ENCODE measurements around the gene TRIO.

The TRIO gene

GRCh38 chr5:14250748-14251701 lies 107.9 kb downstream of the TRIO start:
- DNase-seq, result no peak

GRCh38 chr5:14251733-14252132 lies 108.6 kb downstream of the TRIO start:
- no peak for DNase-seq

GRCh38 chr5:14252793-14253192 lies 109.7 kb downstream of the TRIO start:
- DNase-seq, result no peak

GRCh38 chr5:14254686-14255085 lies 111.5 kb downstream of the TRIO start:
- DNase-seq, result no peak

GRCh38 chr5:14256026-14256690 lies 113.0 kb downstream of the TRIO start:
- DNase-seq, result no peak

GRCh38 chr5:14256756-14257393 lies 113.7 kb downstream of the TRIO start:
- no peak for DNase-seq

GRCh38 chr5:14257995-14258403 lies 114.9 kb downstream of the TRIO start:
- no peak for DNase-seq

GRCh38 chr5:14258840-14259239 lies 115.7 kb downstream of the TRIO start:
- no peak for DNase-seq

- DNase-seq, result no peak
Measured at GRCh38 chr5:14260637-14261036, 117.5 kb downstream of the TRIO start.

GRCh38 chr5:14261235-14261634 lies 118.1 kb downstream of the TRIO start:
- DNase-seq, result no peak

- DNase-seq, result no peak
Measured at GRCh38 chr5:14261856-14262611, 118.9 kb downstream of the TRIO start.

GRCh38 chr5:14263113-14263512 lies 120.0 kb downstream of the TRIO start:
- no peak for DNase-seq

GRCh38 chr5:14263699-14264098 lies 120.6 kb downstream of the TRIO start:
- DNase-seq, result no peak

- DNase-seq, result peak; percentile 91
Measured at GRCh38 chr5:14264605-14265316, 121.6 kb downstream of the TRIO start.

GRCh38 chr5:14265570-14265969 lies 122.4 kb downstream of the TRIO start:
- no peak for DNase-seq

- DNase-seq, result no peak
Measured at GRCh38 chr5:14266171-14266570, 123.0 kb downstream of the TRIO start.

- no peak for DNase-seq
Measured at GRCh38 chr5:14266686-14267085, 123.5 kb downstream of the TRIO start.

GRCh38 chr5:14267166-14267838 lies 124.2 kb downstream of the TRIO start:
- no peak for DNase-seq

- DNase-seq, result peak; percentile 65
Measured at GRCh38 chr5:14267991-14268708, 125.0 kb downstream of the TRIO start.

- peak; percentile 10 for DNase-seq
Measured at GRCh38 chr5:14268738-14269137, 125.6 kb downstream of the TRIO start.

GRCh38 chr5:14269395-14269794 lies 126.3 kb downstream of the TRIO start:
- DNase-seq, result no peak

Measured in suppressor macrophage treated with lipopolysaccharide for 4 hours (primary cell).